Activated naive CD4-positive, alpha-beta T cell treated with anti-CD3 and anti-CD28 coated beads, Interleukin-2, amount 50 U/mL, for 24 hours (primary cell): ENCODE data around the gene CDK6.

ENCODE experiments used
- H3K27ac Mint-ChIP-seq: one replicate; pipeline ENCODE4 v1.8.0; 2021; ENCODE audit warnings: mild to moderate bottlenecking, mixed read lengths
- H3K27me3 Mint-ChIP-seq: one replicate; pipeline ENCODE4 v1.8.0; 2021; ENCODE audit warnings: mixed read lengths
- H3K36me3 Mint-ChIP-seq: one replicate; pipeline ENCODE4 v1.8.0; 2021; ENCODE audit warnings: mixed read lengths
- H3K4me1 Mint-ChIP-seq: one replicate; pipeline ENCODE4 v1.8.0; 2021; ENCODE audit warnings: mixed read lengths
- H3K4me3 Mint-ChIP-seq: one replicate; pipeline ENCODE4 v1.8.0; 2021; ENCODE audit warnings: mild to moderate bottlenecking, mixed read lengths
- H3K9me3 Mint-ChIP-seq: one replicate; pipeline ENCODE4 v1.8.0; 2021; ENCODE audit warnings: mixed read lengths

CDK6 gene

GRCh38 chr7:92823042-92823441 is 13.3 kb downstream of the CDK6 start:
- Mint-ChIP-seq H3K27ac (peak overlapping the region; percentile 88), H3K36me3 (peaks cover 35% of the 10 kb centered on the region), H3K27me3 (no peaks in the 10 kb centered on the region), H3K9me3 (peaks cover 15% of the 10 kb centered on the region), H3K4me3 (peak overlapping the region; percentile 63), H3K4me1 (peaks cover 92% of the 10 kb centered on the region)

- H3K4me1 Mint-ChIP-seq: peaks cover 90% of the 10 kb centered on the region
- H3K4me3 Mint-ChIP-seq: peak overlapping the region; percentile 15
Measured at GRCh38 chr7:92820191-92820590, 16.2 kb downstream of the CDK6 start.

GRCh38 chr7:92817398-92817797 is 19.0 kb downstream of the CDK6 start:
- H3K9me3 Mint-ChIP-seq: peaks cover 19% of the 10 kb centered on the region
- peaks cover 33% of the 10 kb centered on the region for H3K36me3 Mint-ChIP-seq
- H3K27ac Mint-ChIP-seq: peak overlapping the region; percentile 76
- no peaks in the 10 kb centered on the region for H3K27me3 Mint-ChIP-seq
- H3K4me1 Mint-ChIP-seq: peaks cover 90% of the 10 kb centered on the region
- H3K4me3 Mint-ChIP-seq: peak overlapping the region; percentile 26

More at GRCh38 chr7:92820191-92820590, 16.2 kb downstream of the CDK6 start:
- Mint-ChIP-seq H3K27ac (peak overlapping the region; percentile 74), H3K36me3 (peaks cover 40% of the 10 kb centered on the region), H3K9me3 (peaks cover 25% of the 10 kb centered on the region), H3K27me3 (no peaks in the 10 kb centered on the region)

- peaks cover 34% of the 10 kb centered on the region for H3K36me3 Mint-ChIP-seq
- peak overlapping the region; percentile 95 for H3K27ac Mint-ChIP-seq
- H3K4me1 Mint-ChIP-seq: peaks cover 93% of the 10 kb centered on the region
Measured at GRCh38 chr7:92815412-92815811, 21.0 kb downstream of the CDK6 start.

GRCh38 chr7:92813390-92814024 is 22.9 kb downstream of the CDK6 start:
- Mint-ChIP-seq H3K36me3 (peaks cover 20% of the 10 kb centered on the region), H3K27me3 (no peaks in the 10 kb centered on the region)

More at GRCh38 chr7:92815412-92815811, 21.0 kb downstream of the CDK6 start:
- Mint-ChIP-seq H3K4me3 (peak overlapping the region; percentile 53), H3K9me3 (peaks cover 19% of the 10 kb centered on the region), H3K27me3 (no peaks in the 10 kb centered on the region)

GRCh38 chr7:92811158-92811557 is 25.2 kb downstream of the CDK6 start:
- Mint-ChIP-seq H3K4me1 (peaks cover 89% of the 10 kb centered on the region), H3K4me3 (peak overlapping the region; percentile 49), H3K9me3 (peaks cover 8% of the 10 kb centered on the region), H3K27ac (peak overlapping the region; percentile 87), H3K36me3 (peaks cover 18% of the 10 kb centered on the region), H3K27me3 (no peaks in the 10 kb centered on the region)

More at GRCh38 chr7:92813390-92814024, 22.9 kb downstream of the CDK6 start:
- peak overlapping the region; percentile 95 for H3K27ac Mint-ChIP-seq
- H3K9me3 Mint-ChIP-seq: peaks cover 9% of the 10 kb centered on the region
- H3K4me3 Mint-ChIP-seq: peak overlapping the region; percentile 73
- H3K4me1 Mint-ChIP-seq: peaks cover 88% of the 10 kb centered on the region

- Mint-ChIP-seq H3K27ac (peak overlapping the region; percentile 90), H3K27me3 (no peaks in the 10 kb centered on the region), H3K4me1 (peaks cover 83% of the 10 kb centered on the region), H3K36me3 (peaks cover 9% of the 10 kb centered on the region), H3K4me3 (peak overlapping the region; percentile 34), H3K9me3 (no peaks in the 10 kb centered on the region)
Measured at GRCh38 chr7:92809760-92810573, 26.4 kb downstream of the CDK6 start.

GRCh38 chr7:92809397-92809759 is 27.0 kb downstream of the CDK6 start:
- peaks cover 11% of the 10 kb centered on the region for H3K36me3 Mint-ChIP-seq
- no peaks in the 10 kb centered on the region for H3K27me3 Mint-ChIP-seq
- H3K27ac Mint-ChIP-seq: peak overlapping the region; percentile 90
- no peaks in the 10 kb centered on the region for H3K9me3 Mint-ChIP-seq
- peak overlapping the region; percentile 34 for H3K4me3 Mint-ChIP-seq
- H3K4me1 Mint-ChIP-seq: peaks cover 82% of the 10 kb centered on the region

- Mint-ChIP-seq H3K9me3 (no peaks in the 10 kb centered on the region), H3K27ac (no peak overlapping the region), H3K27me3 (no peaks in the 10 kb centered on the region), H3K36me3 (peaks cover 14% of the 10 kb centered on the region), H3K4me3 (no peak overlapping the region), H3K4me1 (peaks cover 82% of the 10 kb centered on the region)
Measured at GRCh38 chr7:92808635-92809034, 27.7 kb downstream of the CDK6 start.

GRCh38 chr7:92808006-92808405 is 28.4 kb downstream of the CDK6 start:
- no peaks in the 10 kb centered on the region for H3K9me3 Mint-ChIP-seq
- H3K36me3 Mint-ChIP-seq: peaks cover 20% of the 10 kb centered on the region
- H3K27me3 Mint-ChIP-seq: no peaks in the 10 kb centered on the region
- no peak overlapping the region for H3K4me3 Mint-ChIP-seq
- peaks cover 82% of the 10 kb centered on the region for H3K4me1 Mint-ChIP-seq
- peak overlapping the region; percentile 8 for H3K27ac Mint-ChIP-seq

- Mint-ChIP-seq H3K36me3 (peaks cover 21% of the 10 kb centered on the region), H3K27ac (peak overlapping the region; percentile 41), H3K4me1 (peaks cover 75% of the 10 kb centered on the region), H3K4me3 (no peak overlapping the region), H3K9me3 (no peaks in the 10 kb centered on the region), H3K27me3 (no peaks in the 10 kb centered on the region)
Measured at GRCh38 chr7:92806496-92806895, 29.9 kb downstream of the CDK6 start.

- H3K27me3 Mint-ChIP-seq: no peaks in the 10 kb centered on the region
- H3K4me3 Mint-ChIP-seq: no peak overlapping the region
- no peaks in the 10 kb centered on the region for H3K9me3 Mint-ChIP-seq
- H3K4me1 Mint-ChIP-seq: peaks cover 42% of the 10 kb centered on the region
- H3K27ac Mint-ChIP-seq: no peak overlapping the region
- H3K36me3 Mint-ChIP-seq: peaks cover 17% of the 10 kb centered on the region
Measured at GRCh38 chr7:92802406-92802805, 34.0 kb downstream of the CDK6 start.

- H3K9me3 Mint-ChIP-seq: no peaks in the 10 kb centered on the region
- peaks cover 14% of the 10 kb centered on the region for H3K36me3 Mint-ChIP-seq
- H3K27me3 Mint-ChIP-seq: no peaks in the 10 kb centered on the region
- peaks cover 32% of the 10 kb centered on the region for H3K4me1 Mint-ChIP-seq
- H3K27ac Mint-ChIP-seq: no peak overlapping the region
- H3K4me3 Mint-ChIP-seq: no peak overlapping the region
Measured at GRCh38 chr7:92799446-92800211, 36.7 kb downstream of the CDK6 start.

- Mint-ChIP-seq H3K4me1 (peaks cover 30% of the 10 kb centered on the region), H3K27me3 (no peaks in the 10 kb centered on the region), H3K36me3 (peaks cover 10% of the 10 kb centered on the region), H3K27ac (no peak overlapping the region), H3K9me3 (no peaks in the 10 kb centered on the region), H3K4me3 (no peak overlapping the region)
Measured at GRCh38 chr7:92798517-92799249, 37.7 kb downstream of the CDK6 start.

- Mint-ChIP-seq H3K4me1 (peaks cover 32% of the 10 kb centered on the region), H3K27me3 (no peaks in the 10 kb centered on the region)
Measured at GRCh38 chr7:92797693-92798092, 38.7 kb downstream of the CDK6 start.

More at GRCh38 chr7:92797693-92798092, 38.7 kb downstream of the CDK6 start:
- H3K4me3 Mint-ChIP-seq: no peak overlapping the region
- peaks cover 7% of the 10 kb centered on the region for H3K36me3 Mint-ChIP-seq
- H3K9me3 Mint-ChIP-seq: no peaks in the 10 kb centered on the region
- no peak overlapping the region for H3K27ac Mint-ChIP-seq
